GM23338 (cell line): ENCODE data around the gene TINCR. TPM values are rescaled to one million over a fixed set of nuclear protein-coding genes. Genes with fewer than 3 reads are reported as not detected.
"Not testable (repeated sequence)": the region's sequence is repeated elsewhere in the genome, so short reads cannot be mapped to it uniquely, and the experiment has no call there.

Experiments
- ATAC-seq: fragments of 200-7000 bp; cut with Tn5 transposase; 3 replicates; pipeline ENCODE4 v1.9.1; 2020
- DNase-seq: peaks from one replicate; pipeline ENCODE4 v3.0.0-alpha.2; 2015; ENCODE audit warnings: low spot score
- H2AFZ ChIP-seq: fragments of 200-600 bp; sonication (generic); 2 replicates; pipeline ENCODE4 v1.8.0; 2016; ENCODE audit warnings: antibody characterized with exemption, mild to moderate bottlenecking, moderate library complexity
- H3F3A ChIP-seq: fragments of 200-600 bp; sonication (generic); replicated peaks from 2 replicates; pipeline ENCODE4 v1.8.0; 2017; ENCODE audit warnings: antibody characterized with exemption, mixed run types, low read depth
- H3K27ac ChIP-seq: fragments of 200-600 bp; sonication (generic); 2 replicates; pipeline ENCODE4 v1.6.1; 2016; ENCODE audit warnings: low read depth
- H3K27me3 ChIP-seq: fragments of 200-600 bp; sonication (generic); 2 replicates; pipeline ENCODE4 v1.8.0; 2016; ENCODE audit warnings: mild to moderate bottlenecking, mixed run types, moderate library complexity; ENCODE audit not compliant: insufficient read depth
- H3K36me3 ChIP-seq: fragments of 200-600 bp; sonication (generic); 2 replicates; pipeline ENCODE4 v1.8.0; 2016; ENCODE audit warnings: mild to moderate bottlenecking; ENCODE audit not compliant: insufficient read depth
- H3K4me1 ChIP-seq: fragments of 200-600 bp; sonication (generic); 2 replicates; pipeline ENCODE4 v1.8.0; 2016; ENCODE audit warnings: mild to moderate bottlenecking, moderate library complexity; ENCODE audit not compliant: insufficient read depth
- H3K4me2 ChIP-seq: fragments of 200-600 bp; sonication (generic); 2 replicates; pipeline ENCODE4 v1.7.1; 2017; ENCODE audit warnings: mixed run types
- H3K4me3 ChIP-seq: fragments of 200-600 bp; sonication (generic); 2 replicates; pipeline ENCODE4 v1.6.1; 2016; ENCODE audit warnings: mixed run types
- H3K79me2 ChIP-seq: fragments of 200-600 bp; sonication (generic); replicated peaks from 2 replicates; pipeline ENCODE4 v1.8.0; 2017; ENCODE audit warnings: mild to moderate bottlenecking; ENCODE audit not compliant: insufficient read depth
- H3K9me2 ChIP-seq: fragments of 200-600 bp; sonication (generic); 2 replicates; pipeline ENCODE4 v1.8.0; 2017; ENCODE audit not compliant: insufficient read depth
- H4K20me1 ChIP-seq: fragments of 200-600 bp; sonication (generic); replicated peaks from 2 replicates; pipeline ENCODE4 v1.8.0; 2017; ENCODE audit warnings: mild to moderate bottlenecking; ENCODE audit not compliant: insufficient read depth
- H3K27ac Mint-ChIP-seq: 2 replicates; pipeline ENCODE4 v1.8.0; 2020; ENCODE audit warnings: inconsistent platforms, mild to moderate bottlenecking, moderate library complexity, mixed read lengths
- H3K27me3 Mint-ChIP-seq: 3 replicates; pipeline ENCODE4 v1.8.0; 2022; ENCODE audit warnings: low read depth, mild to moderate bottlenecking, moderate library complexity, mixed read lengths, inconsistent platforms; ENCODE audit not compliant: insufficient read depth, poor library complexity
- H3K36me3 Mint-ChIP-seq: 3 replicates; pipeline ENCODE4 v1.8.0; 2021; ENCODE audit warnings: low read depth, mild to moderate bottlenecking, inconsistent platforms, moderate library complexity, mixed read lengths
- H3K4me1 Mint-ChIP-seq: 3 replicates; pipeline ENCODE4 v1.8.0; 2020; ENCODE audit warnings: mild to moderate bottlenecking, inconsistent platforms, mixed read lengths
- H3K4me3 Mint-ChIP-seq: 3 replicates; pipeline ENCODE4 v1.8.0; 2021; ENCODE audit warnings: moderate library complexity, mild to moderate bottlenecking, inconsistent platforms, mixed read lengths
- H3K9me3 Mint-ChIP-seq: 3 replicates; pipeline ENCODE4 v1.8.0; 2020; ENCODE audit warnings: moderate library complexity, mild to moderate bottlenecking, inconsistent platforms, mixed read lengths
- CREB1 ChIP-seq: fragments of 250-450 bp; sonication (Bioruptor Pico); IDR thresholded peaks from 2 replicates; pipeline ENCODE4 v1.5.0; 2020; ENCODE audit warnings: low read depth, mild to moderate bottlenecking, moderate library complexity
- CTCF ChIP-seq, 2 experiments: fragments of 200-600 bp in 1 of 2; sonication (generic) in 1 of 2; conservative IDR thresholded peaks; 2 replicates each; pipeline versions ENCODE4 v1.5.1 to v1.6.1; 2016 to 2017; ENCODE audit warnings: antibody characterized with exemption in 2 of 2, low read depth in 2 of 2, mild to moderate bottlenecking in 2 of 2, moderate library complexity in 1 of 2
- EZH2 ChIP-seq: fragments of 200-600 bp; sonication (generic); IDR thresholded peaks from one replicate; pipeline ENCODE4 v1.8.0; 2017; ENCODE audit warnings: antibody characterized with exemption, mild to moderate bottlenecking, low read depth; ENCODE audit not compliant: unreplicated experiment
- EZH2phosphoT487 ChIP-seq: fragments of 200-600 bp; sonication (generic); IDR thresholded peaks from one replicate; pipeline ENCODE4 v1.8.1; 2018; ENCODE audit warnings: antibody characterized with exemption; ENCODE audit not compliant: unreplicated experiment
- JUNB ChIP-seq: IDR thresholded peaks from one replicate; pipeline ENCODE4 v1.6.1; 2016; ENCODE audit warnings: antibody characterized with exemption; ENCODE audit not compliant: unreplicated experiment
- NANOG ChIP-seq: IDR thresholded peaks from 2 replicates; pipeline ENCODE4 v1.6.1; 2016; ENCODE audit warnings: antibody characterized with exemption, borderline replicate concordance
- STAT1 ChIP-seq: IDR thresholded peaks from one replicate; pipeline ENCODE4 v1.6.1; 2016; ENCODE audit warnings: antibody characterized with exemption; ENCODE audit not compliant: unreplicated experiment
- ZNF331 ChIP-seq: fragments of 250-450 bp; sonication (Bioruptor Pico); IDR thresholded peaks from 2 replicates; pipeline ENCODE4 v1.5.0; 2020; ENCODE audit warnings: low read depth, mild to moderate bottlenecking, moderate library complexity
- polyA plus RNA-seq: library from polyadenylated mRNA; unstranded; fragments of >200 nt; fragmentation: Nextera tagmentation; extraction: Ambion mirVana; gene quantifications from 2 replicates; pipeline ENCODE4 v1.2.1, GENCODE V29; 2016
- total RNA-seq: library from RNA; depleted of rRNA; stranded (reverse); fragments of >200 nt; shearing (Covaris generic); gene quantifications from 2 replicates; pipeline ENCODE4 v1.2.3, GENCODE V29; 2014
- TF ChIP-seq, protein P1 (sequence below): fragments of 250-450 bp; sonication (Bioruptor Pico); IDR thresholded peaks from 2 replicates; pipeline ENCODE4 v1.5.0; 2020; ENCODE audit warnings: mild to moderate bottlenecking, moderate library complexity
- TF ChIP-seq, protein P2 (sequence below): IDR thresholded peaks from 2 replicates; pipeline ENCODE4 v1.6.1; 2016; ENCODE audit warnings: antibody characterized with exemption

Gene TINCR
- total and polyA plus RNA-seq, 2 experiments from 2014 or later: 0.42 to 0.97 TPM

- Mint-ChIP-seq H3K4me1 (peaks cover 12% of the 10 kb centered on the region), H3K27ac (peak overlapping the region; percentile 83; the same call in 1 of the 2 replicates), H3K27me3 (peaks cover 13% of the 10 kb centered on the region), H3K9me3 (peaks cover 39% of the 10 kb centered on the region), H3K4me3 (peak overlapping the region; percentile 54; the same call in 2 of the 3 replicates), H3K36me3 (peaks cover 19% of the 10 kb centered on the region)
- ATAC-seq, H3F3A ChIP-seq, DNase-seq, H3K36me3 ChIP-seq, H3K79me2 ChIP-seq, H4K20me1 ChIP-seq, H3K9me2 ChIP-seq, H3K27ac ChIP-seq: not testable (repeated sequence)
- Histone ChIP-seq H3K4me2 (peak overlapping the region; percentile 83), H2AFZ (peak overlapping the region; percentile 91), H3K4me3 (peak overlapping the region; percentile 51), H3K27me3 (peaks cover 11% of the 10 kb centered on the region; the same call in 1 of the 2 replicates), H3K4me1 (peaks cover 13% of the 10 kb centered on the region)
Observed at GRCh38 chr19:5536982-5537579, 30.7 kb downstream of the TINCR start.

GRCh38 chr19:5536337-5536894 lies 31.3 kb downstream of the TINCR start:
- peak overlapping the region; percentile 51 for H3K4me3 ChIP-seq
- peak overlapping the region; percentile 91 for H2AFZ ChIP-seq
- H3K27ac ChIP-seq: peak overlapping the region; percentile 86; the same call in 1 of the 2 replicates
- peak overlapping the region; percentile 83; the same call in 1 of the 2 replicates for H3K27ac Mint-ChIP-seq
- H3K79me2 ChIP-seq: no peaks in the 10 kb centered on the region
- no peaks in the 10 kb centered on the region; the same call in 1 of the 2 replicates for H3K36me3 ChIP-seq
- no peaks in the 10 kb centered on the region for H4K20me1 ChIP-seq
- DNase-seq (peak; percentile 97), ATAC-seq (peak; percentile 91)
- H3K27me3 Mint-ChIP-seq: peaks cover 14% of the 10 kb centered on the region
- H3K36me3 Mint-ChIP-seq: peaks cover 19% of the 10 kb centered on the region
- H3K9me3 Mint-ChIP-seq: peaks cover 39% of the 10 kb centered on the region
- H3K4me2 ChIP-seq: peak overlapping the region; percentile 83
- peaks cover 11% of the 10 kb centered on the region; the same call in 1 of the 2 replicates for H3K27me3 ChIP-seq
- no peaks in the 10 kb centered on the region for H3K9me2 ChIP-seq
- peaks cover 12% of the 10 kb centered on the region for H3K4me1 Mint-ChIP-seq
- peaks cover 13% of the 10 kb centered on the region for H3K4me1 ChIP-seq
- no peaks in the 10 kb centered on the region for H3F3A ChIP-seq
- H3K4me3 Mint-ChIP-seq: peak overlapping the region; percentile 59
- TF ChIP-seq, protein P1, sequence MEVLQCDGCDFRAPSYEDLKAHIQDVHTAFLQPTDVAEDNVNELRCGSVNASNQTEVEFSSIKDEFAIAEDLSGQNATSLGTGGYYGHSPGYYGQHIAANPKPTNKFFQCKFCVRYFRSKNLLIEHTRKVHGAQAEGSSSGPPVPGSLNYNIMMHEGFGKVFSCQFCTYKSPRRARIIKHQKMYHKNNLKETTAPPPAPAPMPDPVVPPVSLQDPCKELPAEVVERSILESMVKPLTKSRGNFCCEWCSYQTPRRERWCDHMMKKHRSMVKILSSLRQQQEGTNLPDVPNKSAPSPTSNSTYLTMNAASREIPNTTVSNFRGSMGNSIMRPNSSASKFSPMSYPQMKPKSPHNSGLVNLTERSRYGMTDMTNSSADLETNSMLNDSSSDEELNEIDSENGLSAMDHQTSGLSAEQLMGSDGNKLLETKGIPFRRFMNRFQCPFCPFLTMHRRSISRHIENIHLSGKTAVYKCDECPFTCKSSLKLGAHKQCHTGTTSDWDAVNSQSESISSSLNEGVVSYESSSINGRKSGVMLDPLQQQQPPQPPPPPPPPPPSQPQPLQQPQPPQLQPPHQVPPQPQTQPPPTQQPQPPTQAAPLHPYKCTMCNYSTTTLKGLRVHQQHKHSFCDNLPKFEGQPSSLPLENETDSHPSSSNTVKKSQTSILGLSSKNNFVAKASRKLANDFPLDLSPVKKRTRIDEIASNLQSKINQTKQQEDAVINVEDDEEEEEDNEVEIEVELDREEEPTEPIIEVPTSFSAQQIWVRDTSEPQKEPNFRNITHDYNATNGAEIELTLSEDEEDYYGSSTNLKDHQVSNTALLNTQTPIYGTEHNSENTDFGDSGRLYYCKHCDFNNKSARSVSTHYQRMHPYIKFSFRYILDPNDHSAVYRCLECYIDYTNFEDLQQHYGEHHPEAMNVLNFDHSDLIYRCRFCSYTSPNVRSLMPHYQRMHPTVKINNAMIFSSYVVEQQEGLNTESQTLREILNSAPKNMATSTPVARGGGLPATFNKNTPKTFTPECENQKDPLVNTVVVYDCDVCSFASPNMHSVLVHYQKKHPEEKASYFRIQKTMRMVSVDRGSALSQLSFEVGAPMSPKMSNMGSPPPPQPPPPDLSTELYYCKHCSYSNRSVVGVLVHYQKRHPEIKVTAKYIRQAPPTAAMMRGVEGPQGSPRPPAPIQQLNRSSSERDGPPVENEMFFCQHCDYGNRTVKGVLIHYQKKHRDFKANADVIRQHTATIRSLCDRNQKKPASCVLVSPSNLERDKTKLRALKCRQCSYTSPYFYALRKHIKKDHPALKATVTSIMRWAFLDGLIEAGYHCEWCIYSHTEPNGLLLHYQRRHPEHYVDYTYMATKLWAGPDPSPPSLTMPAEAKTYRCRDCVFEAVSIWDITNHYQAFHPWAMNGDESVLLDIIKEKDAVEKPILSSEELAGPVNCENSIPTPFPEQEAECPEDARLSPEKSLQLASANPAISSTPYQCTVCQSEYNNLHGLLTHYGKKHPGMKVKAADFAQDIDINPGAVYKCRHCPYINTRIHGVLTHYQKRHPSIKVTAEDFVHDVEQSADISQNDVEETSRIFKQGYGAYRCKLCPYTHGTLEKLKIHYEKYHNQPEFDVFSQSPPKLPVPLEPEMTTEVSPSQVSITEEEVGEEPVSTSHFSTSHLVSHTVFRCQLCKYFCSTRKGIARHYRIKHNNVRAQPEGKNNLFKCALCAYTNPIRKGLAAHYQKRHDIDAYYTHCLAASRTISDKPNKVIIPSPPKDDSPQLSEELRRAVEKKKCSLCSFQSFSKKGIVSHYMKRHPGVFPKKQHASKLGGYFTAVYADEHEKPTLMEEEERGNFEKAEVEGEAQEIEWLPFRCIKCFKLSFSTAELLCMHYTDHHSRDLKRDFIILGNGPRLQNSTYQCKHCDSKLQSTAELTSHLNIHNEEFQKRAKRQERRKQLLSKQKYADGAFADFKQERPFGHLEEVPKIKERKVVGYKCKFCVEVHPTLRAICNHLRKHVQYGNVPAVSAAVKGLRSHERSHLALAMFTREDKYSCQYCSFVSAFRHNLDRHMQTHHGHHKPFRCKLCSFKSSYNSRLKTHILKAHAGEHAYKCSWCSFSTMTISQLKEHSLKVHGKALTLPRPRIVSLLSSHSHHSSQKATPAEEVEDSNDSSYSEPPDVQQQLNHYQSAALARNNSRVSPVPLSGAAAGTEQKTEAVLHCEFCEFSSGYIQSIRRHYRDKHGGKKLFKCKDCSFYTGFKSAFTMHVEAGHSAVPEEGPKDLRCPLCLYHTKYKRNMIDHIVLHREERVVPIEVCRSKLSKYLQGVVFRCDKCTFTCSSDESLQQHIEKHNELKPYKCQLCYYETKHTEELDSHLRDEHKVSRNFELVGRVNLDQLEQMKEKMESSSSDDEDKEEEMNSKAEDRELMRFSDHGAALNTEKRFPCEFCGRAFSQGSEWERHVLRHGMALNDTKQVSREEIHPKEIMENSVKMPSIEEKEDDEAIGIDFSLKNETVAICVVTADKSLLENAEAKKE: no peak
- TF ChIP-seq JUNB (no peak), EZH2 (no peak), ZNF331 (CRISPR knock-in tag) (no peak), NANOG (no peak), CREB1 (CRISPR knock-in tag) (peak; percentile 65; the same call in 1 of the 2 replicates), CTCF (conservative IDR thresholded peaks at IDR 0.05; ENCODE audit: low read depth in 2 of 2) (0 out of 4 replicates have a peak, but pooled peaks of 1 of the 2 experiments have one; percentile 8), STAT1 (no peak), EZH2phosphoT487 (no peak)
- TF ChIP-seq, protein P2, sequence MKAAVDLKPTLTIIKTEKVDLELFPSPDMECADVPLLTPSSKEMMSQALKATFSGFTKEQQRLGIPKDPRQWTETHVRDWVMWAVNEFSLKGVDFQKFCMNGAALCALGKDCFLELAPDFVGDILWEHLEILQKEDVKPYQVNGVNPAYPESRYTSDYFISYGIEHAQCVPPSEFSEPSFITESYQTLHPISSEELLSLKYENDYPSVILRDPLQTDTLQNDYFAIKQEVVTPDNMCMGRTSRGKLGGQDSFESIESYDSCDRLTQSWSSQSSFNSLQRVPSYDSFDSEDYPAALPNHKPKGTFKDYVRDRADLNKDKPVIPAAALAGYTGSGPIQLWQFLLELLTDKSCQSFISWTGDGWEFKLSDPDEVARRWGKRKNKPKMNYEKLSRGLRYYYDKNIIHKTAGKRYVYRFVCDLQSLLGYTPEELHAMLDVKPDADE: no peak
